GM21447 (cell line): ENCODE data around the gene RUVBL2.

Source experiments
- ATAC-seq: cut with Tn5 transposase; IDR thresholded peaks from one replicate; pipeline ENCODE4 v1.9.1; 2021; ENCODE audit not compliant: unreplicated experiment

The RUVBL2 gene

GRCh38 chr19:48993175-48994034 lies at the start of gene RUVBL2, which contains the start of gene GYS1:
RUVBL2 (plus strand) TSS chr19:48993887; CDS start chr19:48993912, 25 bp downstream.
GYS1 (minus strand) TSS chr19:48993309; CDS start chr19:48993112, 197 bp downstream.
- peak; percentile 87 for ATAC-seq

- no peak for ATAC-seq
Observed at GRCh38 chr19:48945415-48945814, 48.3 kb upstream of the RUVBL2 start.

- no peak for ATAC-seq
Observed at GRCh38 chr19:48945817-48946216, 47.9 kb upstream of the RUVBL2 start.

GRCh38 chr19:48946463-48947257 lies 47.0 kb upstream of the RUVBL2 start:
- ATAC-seq = no peak

- no peak for ATAC-seq
Observed at GRCh38 chr19:48947258-48947542, 46.5 kb upstream of the RUVBL2 start.

- no peak for ATAC-seq
Observed at GRCh38 chr19:48950159-48950558, 43.5 kb upstream of the RUVBL2 start.

GRCh38 chr19:48950830-48951519 lies 42.7 kb upstream of the RUVBL2 start:
- ATAC-seq = no peak

- no peak for ATAC-seq
Observed at GRCh38 chr19:48953141-48953540, 40.5 kb upstream of the RUVBL2 start.

GRCh38 chr19:48953990-48954594 lies 39.6 kb upstream of the RUVBL2 start:
- no peak for ATAC-seq

- ATAC-seq = peak; percentile 59
Observed at GRCh38 chr19:48954595-48955307, 38.9 kb upstream of the RUVBL2 start, which contains the start of gene BAX. BAX (plus strand) TSS chr19:48954875; CDS start chr19:48954929, 54 bp downstream.

- ATAC-seq = no peak
Observed at GRCh38 chr19:48955308-48955958, 38.3 kb upstream of the RUVBL2 start.

- no peak for ATAC-seq
Observed at GRCh38 chr19:48958006-48958405, 35.7 kb upstream of the RUVBL2 start.

- ATAC-seq = no peak
Observed at GRCh38 chr19:48959341-48960239, 34.1 kb upstream of the RUVBL2 start.

GRCh38 chr19:48961051-48961649 lies 32.5 kb upstream of the RUVBL2 start:
- ATAC-seq = no peak

GRCh38 chr19:48961673-48962028 lies 32.0 kb upstream of the RUVBL2 start:
- no peak for ATAC-seq

GRCh38 chr19:48962029-48962848 lies 31.4 kb upstream of the RUVBL2 start:
- no peak for ATAC-seq

GRCh38 chr19:48962849-48963165 lies 30.9 kb upstream of the RUVBL2 start:
- ATAC-seq = no peak
